SU-DHL-6 (cell line): ENCODE results near the gene CAPSL.
"Not testable (repeated sequence)": the region's sequence is repeated elsewhere in the genome, so short reads cannot be mapped to it uniquely, and the experiment has no call there.

Source experiments
- EZH2phosphoT487 ChIP-seq: fragments of 200-600 bp; sonication (generic), shearing (Covaris generic); conservative IDR thresholded peaks from 2 replicates; pipeline ENCODE4 v1.6.1; 2018; ENCODE audit warnings: mild to moderate bottlenecking, antibody characterized with exemption, low read length, moderate library complexity, mixed read lengths
- TF ChIP-seq, protein P1 (sequence below): fragments of 200-600 bp; sonication (generic); IDR thresholded peaks from one replicate; pipeline ENCODE4 v1.5.1; 2017; ENCODE audit warnings: antibody characterized with exemption, mild to moderate bottlenecking, low read length, moderate library complexity; ENCODE audit not compliant: insufficient read depth, poor library complexity, severe bottlenecking

DNA sequence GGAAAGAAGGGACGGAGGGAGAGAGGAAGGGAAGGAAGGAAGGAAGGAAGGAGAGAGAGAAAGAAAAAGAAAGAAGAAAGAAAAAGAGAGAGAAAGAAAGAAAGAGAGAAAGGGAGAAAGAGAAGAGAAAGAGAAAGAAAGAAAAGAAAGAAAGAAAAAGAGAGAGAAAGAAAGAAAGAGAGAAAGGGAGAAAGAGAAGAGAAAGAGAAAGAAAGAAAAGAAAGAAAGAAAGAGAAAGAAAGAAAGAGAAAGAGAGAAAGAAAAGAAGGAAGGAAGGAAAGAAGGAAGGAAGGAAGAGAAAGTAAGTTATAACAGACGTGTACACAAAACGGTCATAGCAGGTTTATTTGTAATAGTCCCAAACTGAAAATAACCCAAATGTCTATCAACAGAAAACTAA is 38.4 kb upstream of the CAPSL start:
- TF ChIP-seq, protein P1, sequence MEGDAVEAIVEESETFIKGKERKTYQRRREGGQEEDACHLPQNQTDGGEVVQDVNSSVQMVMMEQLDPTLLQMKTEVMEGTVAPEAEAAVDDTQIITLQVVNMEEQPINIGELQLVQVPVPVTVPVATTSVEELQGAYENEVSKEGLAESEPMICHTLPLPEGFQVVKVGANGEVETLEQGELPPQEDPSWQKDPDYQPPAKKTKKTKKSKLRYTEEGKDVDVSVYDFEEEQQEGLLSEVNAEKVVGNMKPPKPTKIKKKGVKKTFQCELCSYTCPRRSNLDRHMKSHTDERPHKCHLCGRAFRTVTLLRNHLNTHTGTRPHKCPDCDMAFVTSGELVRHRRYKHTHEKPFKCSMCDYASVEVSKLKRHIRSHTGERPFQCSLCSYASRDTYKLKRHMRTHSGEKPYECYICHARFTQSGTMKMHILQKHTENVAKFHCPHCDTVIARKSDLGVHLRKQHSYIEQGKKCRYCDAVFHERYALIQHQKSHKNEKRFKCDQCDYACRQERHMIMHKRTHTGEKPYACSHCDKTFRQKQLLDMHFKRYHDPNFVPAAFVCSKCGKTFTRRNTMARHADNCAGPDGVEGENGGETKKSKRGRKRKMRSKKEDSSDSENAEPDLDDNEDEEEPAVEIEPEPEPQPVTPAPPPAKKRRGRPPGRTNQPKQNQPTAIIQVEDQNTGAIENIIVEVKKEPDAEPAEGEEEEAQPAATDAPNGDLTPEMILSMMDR: not testable (repeated sequence)
- TF ChIP-seq EZH2phosphoT487: not testable (repeated sequence)
